Right lobe of liver (tissue), 4 donors: ENCODE results near the gene ZNF837.

Experiments
- POLR2A ChIP-seq: fragments of 450-650 bp; IDR thresholded peaks from one replicate; pipeline ENCODE4 v1.6.1; 2017; ENCODE audit warnings: antibody characterized with exemption, mild to moderate bottlenecking
- TF ChIP-seq, protein P1 (sequence below), 4 donors: fragments of 200-600 bp in 3 of 4; fragments of 450-650 bp in 1 of 4; IDR thresholded peaks; one replicate each; pipeline versions ENCODE4 v1.5.1 to v1.8.0; 2016 to 2022; ENCODE audit warnings: antibody characterized with exemption in 4 of 4, mild to moderate bottlenecking in 2 of 4
- donor health status: DM: no; HTN: no; CAD: no.
- donor health status: DM: no; HTN: no; CAD: no.
- donor health status: DM: no; HTN: yes; CAD: no.

DNA sequence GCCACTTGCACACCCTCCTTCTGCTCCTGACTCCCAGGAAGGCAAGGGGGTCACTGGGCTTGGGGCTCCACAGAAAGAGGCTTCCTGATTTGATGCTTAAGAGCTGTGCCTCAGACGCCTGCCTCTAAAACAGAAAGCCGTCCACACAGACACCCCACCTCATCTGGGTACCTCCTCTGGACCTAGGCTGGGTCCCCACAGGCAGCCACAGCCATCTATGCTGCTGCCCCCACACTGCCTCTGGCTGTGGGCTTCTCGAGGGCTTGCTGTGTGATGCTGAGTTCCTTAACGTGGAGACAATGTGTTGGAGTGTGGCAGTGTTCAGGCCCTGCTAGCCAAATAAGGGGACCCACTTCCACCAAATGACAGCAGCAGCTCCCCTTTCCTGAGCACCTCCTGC is 62.5 kb downstream of the ZNF837 start:
- TF ChIP-seq, protein P1, sequence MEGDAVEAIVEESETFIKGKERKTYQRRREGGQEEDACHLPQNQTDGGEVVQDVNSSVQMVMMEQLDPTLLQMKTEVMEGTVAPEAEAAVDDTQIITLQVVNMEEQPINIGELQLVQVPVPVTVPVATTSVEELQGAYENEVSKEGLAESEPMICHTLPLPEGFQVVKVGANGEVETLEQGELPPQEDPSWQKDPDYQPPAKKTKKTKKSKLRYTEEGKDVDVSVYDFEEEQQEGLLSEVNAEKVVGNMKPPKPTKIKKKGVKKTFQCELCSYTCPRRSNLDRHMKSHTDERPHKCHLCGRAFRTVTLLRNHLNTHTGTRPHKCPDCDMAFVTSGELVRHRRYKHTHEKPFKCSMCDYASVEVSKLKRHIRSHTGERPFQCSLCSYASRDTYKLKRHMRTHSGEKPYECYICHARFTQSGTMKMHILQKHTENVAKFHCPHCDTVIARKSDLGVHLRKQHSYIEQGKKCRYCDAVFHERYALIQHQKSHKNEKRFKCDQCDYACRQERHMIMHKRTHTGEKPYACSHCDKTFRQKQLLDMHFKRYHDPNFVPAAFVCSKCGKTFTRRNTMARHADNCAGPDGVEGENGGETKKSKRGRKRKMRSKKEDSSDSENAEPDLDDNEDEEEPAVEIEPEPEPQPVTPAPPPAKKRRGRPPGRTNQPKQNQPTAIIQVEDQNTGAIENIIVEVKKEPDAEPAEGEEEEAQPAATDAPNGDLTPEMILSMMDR (IDR thresholded peaks at IDR 0.05) = no peak
- TF ChIP-seq POLR2A = no peak
